PFSK-1 (cell line): ENCODE measurements around the gene ADNP2.

Experiments
- FOXP2 ChIP-seq: optimal IDR thresholded peaks from 2 replicates; pipeline ENCODE3; 2011; ENCODE audit warnings: borderline replicate concordance, control low read depth, inconsistent platforms; ENCODE audit not compliant: insufficient read depth; ENCODE audit errors: extremely low read length, extremely low read depth
- POLR2AphosphoS5 ChIP-seq: IDR thresholded peaks from 2 replicates; pipeline ENCODE4 v1.6.1; 2012; ENCODE audit warnings: low read depth, mild to moderate bottlenecking, control low read depth, low read length, moderate library complexity
- SIN3A ChIP-seq: IDR thresholded peaks from 2 replicates; pipeline ENCODE4 v1.6.1; 2012; ENCODE audit warnings: mild to moderate bottlenecking, low read length, moderate library complexity, borderline replicate concordance; ENCODE audit not compliant: insufficient read depth
- TAF1 ChIP-seq: IDR thresholded peaks from 2 replicates; pipeline ENCODE4 v1.6.1; 2012; ENCODE audit warnings: low read length, control low read depth, borderline replicate concordance; ENCODE audit not compliant: insufficient read depth
- TF ChIP-seq, protein P1 (sequence below), 2 experiments: IDR thresholded peaks; 2 replicates each; pipeline versions ENCODE4 v1.6.1 to v1.8.0; 2011 to 2012; ENCODE audit warnings: low read depth in 2 of 2, low read length in 2 of 2, control low read depth in 1 of 2, inconsistent platforms in 1 of 2, mild to moderate bottlenecking in 1 of 2, moderate library complexity in 1 of 2; ENCODE audit not compliant: insufficient read depth in 1 of 2

The ADNP2 gene

DNA sequence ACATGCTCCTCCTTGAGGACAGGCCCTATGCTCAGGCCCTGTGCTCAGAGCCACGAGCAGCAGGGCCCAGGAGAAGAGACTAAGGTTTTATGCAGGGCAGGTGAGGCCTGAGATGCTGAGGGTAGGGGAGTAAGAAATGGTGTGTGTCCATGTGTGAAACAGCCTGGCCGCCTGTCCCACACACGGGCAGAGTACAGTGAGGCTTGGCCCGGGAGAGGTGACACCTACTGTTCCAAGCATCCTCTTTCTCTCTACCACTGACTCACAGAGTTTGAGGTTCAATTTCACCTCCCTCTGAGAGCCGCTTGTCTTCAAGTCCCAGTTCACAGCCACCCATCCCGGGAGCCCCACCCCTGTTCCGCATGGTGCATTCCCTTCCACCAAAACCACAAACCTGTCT lies 54.1 kb downstream of the ADNP2 start:
- no peak for TF ChIP-seq FOXP2
- TF ChIP-seq POLR2AphosphoS5 = no peak
- no peak for TF ChIP-seq TAF1
- TF ChIP-seq, protein P1, sequence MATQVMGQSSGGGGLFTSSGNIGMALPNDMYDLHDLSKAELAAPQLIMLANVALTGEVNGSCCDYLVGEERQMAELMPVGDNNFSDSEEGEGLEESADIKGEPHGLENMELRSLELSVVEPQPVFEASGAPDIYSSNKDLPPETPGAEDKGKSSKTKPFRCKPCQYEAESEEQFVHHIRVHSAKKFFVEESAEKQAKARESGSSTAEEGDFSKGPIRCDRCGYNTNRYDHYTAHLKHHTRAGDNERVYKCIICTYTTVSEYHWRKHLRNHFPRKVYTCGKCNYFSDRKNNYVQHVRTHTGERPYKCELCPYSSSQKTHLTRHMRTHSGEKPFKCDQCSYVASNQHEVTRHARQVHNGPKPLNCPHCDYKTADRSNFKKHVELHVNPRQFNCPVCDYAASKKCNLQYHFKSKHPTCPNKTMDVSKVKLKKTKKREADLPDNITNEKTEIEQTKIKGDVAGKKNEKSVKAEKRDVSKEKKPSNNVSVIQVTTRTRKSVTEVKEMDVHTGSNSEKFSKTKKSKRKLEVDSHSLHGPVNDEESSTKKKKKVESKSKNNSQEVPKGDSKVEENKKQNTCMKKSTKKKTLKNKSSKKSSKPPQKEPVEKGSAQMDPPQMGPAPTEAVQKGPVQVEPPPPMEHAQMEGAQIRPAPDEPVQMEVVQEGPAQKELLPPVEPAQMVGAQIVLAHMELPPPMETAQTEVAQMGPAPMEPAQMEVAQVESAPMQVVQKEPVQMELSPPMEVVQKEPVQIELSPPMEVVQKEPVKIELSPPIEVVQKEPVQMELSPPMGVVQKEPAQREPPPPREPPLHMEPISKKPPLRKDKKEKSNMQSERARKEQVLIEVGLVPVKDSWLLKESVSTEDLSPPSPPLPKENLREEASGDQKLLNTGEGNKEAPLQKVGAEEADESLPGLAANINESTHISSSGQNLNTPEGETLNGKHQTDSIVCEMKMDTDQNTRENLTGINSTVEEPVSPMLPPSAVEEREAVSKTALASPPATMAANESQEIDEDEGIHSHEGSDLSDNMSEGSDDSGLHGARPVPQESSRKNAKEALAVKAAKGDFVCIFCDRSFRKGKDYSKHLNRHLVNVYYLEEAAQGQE (IDR thresholded peaks at IDR 0.05; ENCODE audit: insufficient read depth in 1 of 2, low read depth in 2 of 2, low read length in 2 of 2) = no peak
- no peak for TF ChIP-seq SIN3A

DNA sequence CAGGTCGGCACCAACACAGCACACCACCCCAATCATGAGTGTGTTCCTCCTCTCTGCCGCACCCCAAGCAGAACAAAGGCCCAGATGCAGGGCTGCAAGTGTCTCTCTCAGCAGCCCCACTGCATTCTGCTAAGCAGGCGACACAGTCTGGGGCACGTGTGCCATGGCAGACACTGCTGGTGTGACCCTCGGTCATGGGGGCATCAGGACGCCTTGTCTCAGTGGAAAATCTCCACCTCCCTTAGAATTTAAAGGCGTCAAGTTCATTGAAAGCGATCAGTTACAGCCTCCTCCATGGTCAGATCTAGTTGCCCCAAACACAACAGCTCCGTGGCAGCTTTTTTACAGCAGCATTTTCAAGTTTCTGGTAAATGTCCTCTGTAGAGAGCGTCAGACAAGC lies 57.2 kb downstream of the ADNP2 start:
- TF ChIP-seq POLR2AphosphoS5 (no peak), TAF1 (no peak), FOXP2 (no peak), SIN3A (no peak)
- TF ChIP-seq, protein P1 (IDR thresholded peaks at IDR 0.05; ENCODE audit: insufficient read depth in 1 of 2, low read depth in 2 of 2, low read length in 2 of 2) = no peak

DNA sequence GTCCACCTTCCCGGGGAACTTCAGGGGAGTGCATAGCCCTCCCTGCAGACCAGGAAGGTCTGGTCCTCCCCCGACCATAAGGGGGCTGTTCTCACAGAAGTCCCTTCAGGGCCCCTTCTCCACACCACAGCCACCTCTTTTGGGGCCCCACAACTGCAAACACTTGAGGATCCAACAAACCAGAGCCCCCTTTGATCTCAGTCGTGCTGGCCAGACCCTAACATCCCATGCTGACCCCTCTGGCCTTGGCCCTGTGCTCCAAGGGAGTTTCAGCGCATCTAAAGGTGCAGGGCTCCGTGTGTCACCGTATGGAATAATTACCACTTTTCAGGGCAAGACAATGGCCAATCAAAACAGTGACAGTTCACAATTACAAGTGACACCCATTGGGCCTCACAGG lies 57.7 kb downstream of the ADNP2 start:
- TF ChIP-seq, protein P1 (IDR thresholded peaks at IDR 0.05; ENCODE audit: insufficient read depth in 1 of 2, low read depth in 2 of 2, low read length in 2 of 2) = no peak
- TF ChIP-seq TAF1 (no peak), SIN3A (no peak)

GRCh38 chr18:80167331-80167730 lies 58.3 kb downstream of the ADNP2 start:
- TF ChIP-seq FOXP2 (no peak), TAF1 (no peak), SIN3A (no peak), POLR2AphosphoS5 (no peak)
- TF ChIP-seq, protein P1 (IDR thresholded peaks at IDR 0.05; ENCODE audit: insufficient read depth in 1 of 2, low read depth in 2 of 2, low read length in 2 of 2) = no peak

GRCh38 chr18:80167931-80168330 lies 58.9 kb downstream of the ADNP2 start:
- TF ChIP-seq TAF1 (no peak), FOXP2 (no peak), SIN3A (no peak), POLR2AphosphoS5 (no peak)
- TF ChIP-seq, protein P1 (IDR thresholded peaks at IDR 0.05; ENCODE audit: insufficient read depth in 1 of 2, low read depth in 2 of 2, low read length in 2 of 2) = no peak
